ENCODE data around the gene VWF. TPM values are rescaled to one million over a fixed set of nuclear protein-coding genes. Genes with fewer than 3 reads are reported as not detected.

Gene VWF
- total RNA-seq, 2 donors from 2014 or later: 248 to 476 TPM

DNA sequence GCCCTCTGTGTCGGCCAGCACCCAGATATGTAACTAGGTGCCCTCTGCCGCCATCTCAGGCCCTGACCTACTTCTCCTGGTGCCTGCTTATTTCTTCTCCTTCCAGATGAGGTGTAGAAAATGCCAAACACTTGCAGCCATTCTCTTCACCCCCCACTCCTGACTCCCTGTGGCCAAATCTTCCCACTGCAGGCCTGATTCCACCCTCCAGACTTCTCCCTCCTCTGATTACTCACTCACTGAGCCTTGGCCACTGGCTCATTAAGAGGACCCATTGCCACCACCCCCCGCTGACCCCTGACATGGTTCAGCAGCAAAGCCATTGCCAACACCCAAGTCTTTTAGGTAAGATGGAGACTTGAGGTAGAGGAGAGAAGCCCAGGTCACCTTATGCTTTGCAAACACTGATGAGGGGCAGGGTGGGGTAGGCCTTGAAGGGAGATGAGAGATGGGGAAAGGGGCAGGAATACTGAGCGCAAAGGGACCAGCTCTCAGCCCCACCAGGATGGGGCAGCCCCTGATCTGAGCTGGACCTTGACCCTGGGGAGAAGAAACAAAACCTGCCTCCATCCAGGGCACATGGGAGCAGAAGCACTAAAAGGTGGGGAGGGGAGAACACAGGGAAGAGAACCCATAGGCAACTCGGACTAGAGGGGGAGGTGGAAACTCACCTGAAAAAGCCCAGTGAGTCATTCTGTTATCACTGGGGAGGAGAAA, 154.3 kb downstream of the VWF start:
- peaks cover 12% of the 10 kb centered on the region for H3K4me1 Mint-ChIP-seq
- Histone ChIP-seq H3K9ac (ENCODE audit: extremely low read depth, low read length, poor library complexity, severe bottlenecking) (no peak overlapping the region), H3K27me3 (ENCODE audit: control insufficient read depth, insufficient read depth, low read length, poor library complexity, severe bottlenecking) (no peaks in the 10 kb centered on the region), H3K9me3 (ENCODE audit: control insufficient read depth, low read length) (no peaks in the 10 kb centered on the region), H3K27ac (ENCODE audit: low read depth, low read length) (no peak overlapping the region), H3K4me1 (ENCODE audit: control insufficient read depth, insufficient read depth, low read length) (no peaks in the 10 kb centered on the region), H3K36me3 (ENCODE audit: control insufficient read depth, insufficient read depth, low read length) (peaks cover 38% of the 10 kb centered on the region), H3K4me3 (ENCODE audit: low read length) (no peak overlapping the region)
- peaks cover 88% of the 10 kb centered on the region for H3K36me3 Mint-ChIP-seq (ENCODE audit: low read depth)
- TF ChIP-seq, protein P1, sequence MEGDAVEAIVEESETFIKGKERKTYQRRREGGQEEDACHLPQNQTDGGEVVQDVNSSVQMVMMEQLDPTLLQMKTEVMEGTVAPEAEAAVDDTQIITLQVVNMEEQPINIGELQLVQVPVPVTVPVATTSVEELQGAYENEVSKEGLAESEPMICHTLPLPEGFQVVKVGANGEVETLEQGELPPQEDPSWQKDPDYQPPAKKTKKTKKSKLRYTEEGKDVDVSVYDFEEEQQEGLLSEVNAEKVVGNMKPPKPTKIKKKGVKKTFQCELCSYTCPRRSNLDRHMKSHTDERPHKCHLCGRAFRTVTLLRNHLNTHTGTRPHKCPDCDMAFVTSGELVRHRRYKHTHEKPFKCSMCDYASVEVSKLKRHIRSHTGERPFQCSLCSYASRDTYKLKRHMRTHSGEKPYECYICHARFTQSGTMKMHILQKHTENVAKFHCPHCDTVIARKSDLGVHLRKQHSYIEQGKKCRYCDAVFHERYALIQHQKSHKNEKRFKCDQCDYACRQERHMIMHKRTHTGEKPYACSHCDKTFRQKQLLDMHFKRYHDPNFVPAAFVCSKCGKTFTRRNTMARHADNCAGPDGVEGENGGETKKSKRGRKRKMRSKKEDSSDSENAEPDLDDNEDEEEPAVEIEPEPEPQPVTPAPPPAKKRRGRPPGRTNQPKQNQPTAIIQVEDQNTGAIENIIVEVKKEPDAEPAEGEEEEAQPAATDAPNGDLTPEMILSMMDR (conservative IDR thresholded peaks at IDR 0.05): peak; percentile 58
- H3K27ac Mint-ChIP-seq: no peak overlapping the region
- WGBS, 2 experiments (ENCODE audit: insufficient coverage in 1 of 2, insufficient read length in 1 of 2): 93% methylated on average over 4 to 5 of the region's 5 CpGs
- H3K4me3 Mint-ChIP-seq: no peak overlapping the region
- H3K9me3 Mint-ChIP-seq: no peaks in the 10 kb centered on the region
- no peaks in the 10 kb centered on the region for H3K27me3 Mint-ChIP-seq (ENCODE audit: insufficient read depth)
- DNase-seq: peak; percentile 68

DNA sequence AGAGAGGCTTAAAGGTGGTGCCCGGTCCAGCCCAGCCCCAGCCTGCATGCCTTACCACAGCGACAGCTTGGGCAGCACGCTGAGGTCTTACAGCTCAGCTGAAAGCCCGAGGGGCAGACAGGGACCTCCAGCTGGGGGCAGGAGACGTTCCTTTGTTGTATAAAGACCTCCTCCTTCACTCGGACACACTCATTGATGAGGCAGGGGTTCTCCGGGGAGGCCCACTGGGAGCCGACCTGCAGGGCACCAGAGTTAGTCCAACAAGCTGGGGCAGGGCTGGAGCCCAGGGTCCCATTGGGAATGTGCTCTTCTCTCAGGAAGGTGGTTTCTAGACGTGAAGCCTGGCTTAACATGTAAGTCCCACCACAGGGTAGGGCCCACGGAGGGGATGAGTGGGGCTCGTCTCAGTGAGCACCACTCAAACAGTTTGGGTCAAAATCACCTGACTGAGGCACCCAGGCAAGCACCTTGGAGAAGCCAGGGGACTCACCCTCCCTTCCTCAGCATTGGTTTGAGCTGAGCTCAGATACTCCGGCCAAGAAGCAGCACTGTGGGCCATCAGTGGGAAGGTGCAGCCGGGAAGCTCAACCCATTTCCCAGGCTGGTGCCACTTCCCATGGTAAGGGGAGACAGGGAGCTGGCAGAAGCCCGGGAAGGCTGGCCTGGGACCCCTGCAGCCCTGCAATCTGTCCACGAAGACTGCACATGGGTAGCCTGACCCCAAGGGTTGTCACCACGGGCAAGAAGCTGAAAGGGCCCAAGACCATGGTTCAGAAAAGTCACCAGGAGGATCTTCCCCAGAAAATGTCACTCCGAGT, 155.1 kb downstream of the VWF start:
- peaks cover 19% of the 10 kb centered on the region for H3K4me1 Mint-ChIP-seq
- DNase-seq: peak; percentile 55
- TF ChIP-seq, protein P1 (conservative IDR thresholded peaks at IDR 0.05): no peak
- H3K36me3 Mint-ChIP-seq (ENCODE audit: low read depth): peaks cover 88% of the 10 kb centered on the region
- H3K4me3 ChIP-seq (ENCODE audit: low read length): no peak overlapping the region
- H3K4me3 Mint-ChIP-seq: no peak overlapping the region
- H3K9me3 ChIP-seq (ENCODE audit: control insufficient read depth, low read length): no peaks in the 10 kb centered on the region
- H3K27me3 Mint-ChIP-seq (ENCODE audit: insufficient read depth): no peaks in the 10 kb centered on the region
- H3K9me3 Mint-ChIP-seq: no peaks in the 10 kb centered on the region
- H3K36me3 ChIP-seq (ENCODE audit: control insufficient read depth, insufficient read depth, low read length): peaks cover 32% of the 10 kb centered on the region
- no peak overlapping the region for H3K27ac ChIP-seq (ENCODE audit: low read depth, low read length)
- H3K27me3 ChIP-seq (ENCODE audit: control insufficient read depth, insufficient read depth, low read length, poor library complexity, severe bottlenecking): no peaks in the 10 kb centered on the region
- H3K27ac Mint-ChIP-seq: no peak overlapping the region
- no peak overlapping the region for H3K9ac ChIP-seq (ENCODE audit: extremely low read depth, low read length, poor library complexity, severe bottlenecking)
- H3K4me1 ChIP-seq (ENCODE audit: control insufficient read depth, insufficient read depth, low read length): no peaks in the 10 kb centered on the region
- 74 to 82% methylated on average over 13 to 17 of the region's 17 CpGs for WGBS, 2 experiments (ENCODE audit: insufficient coverage in 1 of 2, insufficient read length in 1 of 2)

DNA sequence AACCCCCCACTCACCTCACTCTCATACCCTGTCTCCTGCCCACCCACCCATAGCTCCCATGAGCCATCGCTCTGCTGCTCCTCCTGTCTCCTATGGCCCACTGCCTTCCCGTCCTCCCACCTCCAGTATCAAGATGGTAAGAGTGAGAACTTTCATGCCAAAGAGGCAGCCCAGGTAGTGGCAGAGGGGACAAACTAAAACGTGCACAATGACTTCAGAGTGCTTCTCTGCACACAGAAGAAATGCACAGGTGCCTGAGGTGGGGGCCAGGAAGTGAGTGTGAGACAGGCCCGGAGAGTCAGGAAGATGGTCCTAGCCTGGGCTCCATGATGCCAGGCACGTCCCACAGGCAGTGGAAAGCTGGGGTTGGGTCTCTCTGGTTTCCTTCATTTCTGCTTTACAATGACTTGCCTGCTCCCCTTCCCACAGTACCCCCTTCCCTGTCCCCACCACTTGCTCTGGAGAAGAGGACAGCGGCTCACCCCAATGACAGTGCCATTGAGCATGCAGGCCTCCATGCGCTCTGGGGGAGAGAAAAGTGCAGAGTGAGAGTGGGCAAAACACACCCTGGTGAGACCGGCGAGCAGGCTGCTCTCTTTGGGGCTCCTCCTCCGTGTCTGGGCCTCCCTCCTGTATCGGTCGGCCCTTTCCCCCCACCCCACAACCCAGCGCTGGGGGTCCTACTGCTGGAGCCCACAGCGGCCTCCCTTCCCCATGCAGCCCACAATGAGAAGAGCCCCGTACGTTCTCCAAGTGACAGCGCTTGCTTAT, 156.6 kb downstream of the VWF start:
- TF ChIP-seq, protein P1 (conservative IDR thresholded peaks at IDR 0.05): no peak
- H3K27me3 Mint-ChIP-seq (ENCODE audit: insufficient read depth): no peaks in the 10 kb centered on the region
- no peak overlapping the region for H3K27ac Mint-ChIP-seq
- Histone ChIP-seq H3K27me3 (ENCODE audit: control insufficient read depth, insufficient read depth, low read length, poor library complexity, severe bottlenecking) (no peaks in the 10 kb centered on the region), H3K9ac (ENCODE audit: extremely low read depth, low read length, poor library complexity, severe bottlenecking) (no peak overlapping the region), H3K27ac (ENCODE audit: low read depth, low read length) (no peak overlapping the region), H3K9me3 (ENCODE audit: control insufficient read depth, low read length) (no peaks in the 10 kb centered on the region), H3K36me3 (ENCODE audit: control insufficient read depth, insufficient read depth, low read length) (peaks cover 21% of the 10 kb centered on the region), H3K4me1 (ENCODE audit: control insufficient read depth, insufficient read depth, low read length) (no peaks in the 10 kb centered on the region), H3K4me3 (ENCODE audit: low read length) (no peak overlapping the region)
- WGBS, 2 experiments (ENCODE audit: insufficient coverage in 1 of 2, insufficient read length in 1 of 2): 94 to 95% methylated on average over 7 to 17 of the region's 17 CpGs
- peaks cover 22% of the 10 kb centered on the region for H3K4me1 Mint-ChIP-seq
- H3K36me3 Mint-ChIP-seq (ENCODE audit: low read depth): peaks cover 85% of the 10 kb centered on the region
- no peaks in the 10 kb centered on the region for H3K9me3 Mint-ChIP-seq
- peak; percentile 45 for DNase-seq
- no peak overlapping the region for H3K4me3 Mint-ChIP-seq
